HG02973 (cell line): ENCODE data around the gene PIGU.

Experiments used
- ATAC-seq: cut with Tn5 transposase; IDR thresholded peaks from one replicate; pipeline ENCODE4 v1.9.1; 2021; ENCODE audit warnings: moderate library complexity; ENCODE audit not compliant: unreplicated experiment

The PIGU gene

DNA sequence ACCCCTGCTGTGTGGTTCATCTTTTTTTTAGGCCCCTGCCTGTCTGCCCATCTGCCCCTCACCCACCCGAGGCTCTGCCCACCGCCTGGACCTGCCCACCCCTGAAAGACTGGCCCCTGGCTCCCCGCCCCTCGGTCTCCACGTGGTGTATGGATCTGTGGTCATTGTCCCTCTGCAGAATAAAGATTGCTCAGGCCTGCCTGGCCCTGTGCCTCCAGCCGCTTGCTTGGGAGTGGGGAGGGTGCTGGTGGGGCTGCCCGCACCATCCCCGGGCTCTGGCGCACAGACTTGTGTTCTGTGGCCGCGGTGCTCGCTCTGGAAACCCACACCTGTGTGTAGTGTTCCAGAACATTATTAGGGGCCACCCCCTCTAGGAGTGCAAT, 116.8 kb downstream of the PIGU start:
- ATAC-seq: no peak

DNA sequence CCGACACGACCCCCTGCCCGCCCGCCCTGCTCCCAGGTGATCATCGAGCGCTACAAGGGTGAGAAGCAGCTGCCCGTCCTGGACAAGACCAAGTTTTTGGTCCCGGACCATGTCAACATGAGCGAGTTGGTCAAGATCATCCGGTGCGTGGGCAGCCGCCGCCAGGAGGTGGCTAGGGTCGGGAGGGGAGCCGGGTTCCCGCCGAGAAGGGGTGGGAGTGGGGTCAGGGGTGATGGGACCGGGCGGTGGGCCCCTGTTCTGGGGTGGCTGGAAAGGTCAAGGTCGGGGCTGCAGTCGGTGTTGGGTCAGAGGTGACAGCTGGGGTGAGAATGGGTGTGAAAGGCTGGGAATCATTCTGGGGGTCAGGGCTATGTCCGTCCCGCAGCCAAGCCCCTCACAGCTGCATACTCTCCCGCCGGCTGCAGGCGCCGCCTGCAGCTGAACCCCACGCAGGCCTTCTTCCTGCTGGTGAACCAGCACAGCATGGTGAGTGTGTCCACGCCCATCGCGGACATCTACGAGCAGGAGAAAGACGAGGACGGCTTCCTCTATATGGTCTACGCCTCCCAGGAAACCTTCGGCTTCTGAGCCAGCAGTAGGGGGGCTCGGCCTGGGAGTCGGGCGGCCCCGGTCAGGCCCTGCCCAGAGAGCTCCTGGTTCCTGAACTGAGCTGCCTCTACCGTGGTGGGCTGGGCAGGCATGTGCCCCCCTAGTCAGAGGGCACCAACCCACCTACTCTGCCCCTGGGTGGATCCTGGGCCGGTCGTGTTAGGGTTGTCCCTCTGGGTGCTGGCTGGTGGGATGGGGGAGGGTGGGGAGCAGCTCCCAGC, 117.4 kb downstream of the PIGU start:
- no peak for ATAC-seq

DNA sequence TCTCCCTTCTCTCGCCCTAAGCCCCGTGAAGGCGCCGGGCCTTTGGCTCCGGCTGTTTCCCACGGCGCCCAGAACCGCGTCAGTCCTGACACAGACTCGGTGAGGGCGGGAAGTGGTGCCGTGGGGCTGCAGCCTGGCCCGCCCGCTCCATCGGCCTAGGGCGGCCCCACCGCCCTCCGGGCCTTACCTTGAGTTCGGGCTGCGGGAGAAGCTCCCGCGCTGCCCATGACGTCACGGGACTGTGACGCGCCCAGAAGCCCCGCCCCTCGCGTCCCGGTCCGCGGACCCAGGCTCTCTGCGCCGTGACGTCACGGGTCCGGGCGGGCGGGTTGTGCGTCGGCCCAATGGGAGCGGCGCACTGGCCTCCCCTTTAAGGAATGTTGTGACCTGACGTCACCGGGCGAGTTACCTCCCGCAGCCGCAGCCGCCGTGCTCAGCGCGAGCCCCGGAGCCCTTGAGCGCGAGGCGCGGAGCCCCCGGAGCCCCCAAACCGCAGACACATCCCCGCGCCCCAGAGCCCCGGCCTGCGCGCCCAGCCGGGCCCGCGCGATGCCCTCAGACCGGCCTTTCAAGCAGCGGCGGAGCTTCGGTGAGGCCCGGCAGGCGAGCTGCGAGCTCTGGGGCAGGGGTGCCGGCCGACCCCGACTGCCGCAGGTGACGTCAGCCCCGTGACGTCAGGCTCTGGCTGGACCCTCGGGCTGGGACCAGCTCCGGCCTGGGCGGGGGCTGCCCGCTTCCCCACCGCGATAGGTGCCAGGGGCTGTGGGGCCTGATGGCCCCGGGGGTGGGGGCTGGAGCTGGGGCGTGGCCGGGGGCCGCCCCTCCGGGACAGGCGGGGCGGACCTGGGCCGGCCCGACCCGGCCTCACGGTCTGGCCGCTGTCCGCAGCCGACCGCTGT, 118.3 kb downstream of the PIGU start, which contains the start of gene MAP1LC3A:
Gene MAP1LC3A (plus strand): TSS at position 399 of the 899 bp plus-strand sequence. CDS start 151 bp downstream, at position 550.
- ATAC-seq: peak; percentile 65

DNA sequence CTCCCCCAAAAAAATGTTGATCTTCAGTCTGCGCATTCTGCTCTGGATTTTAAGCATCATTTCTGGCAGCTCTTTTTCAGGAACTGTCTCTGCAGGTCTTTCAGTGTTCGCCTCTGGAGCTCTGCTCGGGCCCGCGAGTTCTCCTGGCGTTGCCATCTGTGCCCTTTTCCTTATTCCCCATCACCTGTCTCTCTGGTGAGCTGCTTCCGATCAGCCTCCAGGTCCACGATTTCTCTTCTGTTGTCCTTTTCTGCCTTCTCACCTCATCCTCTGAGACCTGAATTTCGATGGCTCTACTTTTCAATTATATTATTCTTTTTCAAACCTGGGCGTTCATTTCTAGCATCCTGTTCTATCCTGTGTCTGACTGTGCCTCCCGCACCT, 119.0 kb downstream of the PIGU start:
- ATAC-seq: no peak

DNA sequence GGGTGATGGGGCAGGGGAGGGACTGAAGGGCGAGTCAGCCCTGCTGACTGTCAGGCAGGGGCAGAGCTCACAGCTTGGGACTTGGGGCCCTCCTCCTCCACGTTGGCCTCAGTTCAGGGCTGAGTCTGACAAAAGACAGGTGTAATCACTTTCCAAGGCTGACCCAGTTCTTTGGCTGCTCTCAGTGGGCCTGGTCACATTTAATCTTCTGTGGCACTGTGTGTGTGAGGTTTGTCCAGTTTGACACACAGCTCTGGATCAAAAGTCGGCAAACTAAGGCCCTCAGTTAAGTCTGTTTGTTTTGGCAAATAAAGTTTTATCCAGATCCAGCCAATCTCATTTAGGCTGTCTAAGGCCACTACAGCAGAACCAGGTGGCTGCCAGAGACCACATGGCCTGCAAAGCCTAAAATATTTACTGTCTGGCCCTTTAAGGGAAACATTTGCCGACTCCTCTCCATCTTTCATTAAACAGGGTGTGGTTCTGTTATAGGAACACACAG, 123.5 kb downstream of the PIGU start:
- no peak for ATAC-seq

DNA sequence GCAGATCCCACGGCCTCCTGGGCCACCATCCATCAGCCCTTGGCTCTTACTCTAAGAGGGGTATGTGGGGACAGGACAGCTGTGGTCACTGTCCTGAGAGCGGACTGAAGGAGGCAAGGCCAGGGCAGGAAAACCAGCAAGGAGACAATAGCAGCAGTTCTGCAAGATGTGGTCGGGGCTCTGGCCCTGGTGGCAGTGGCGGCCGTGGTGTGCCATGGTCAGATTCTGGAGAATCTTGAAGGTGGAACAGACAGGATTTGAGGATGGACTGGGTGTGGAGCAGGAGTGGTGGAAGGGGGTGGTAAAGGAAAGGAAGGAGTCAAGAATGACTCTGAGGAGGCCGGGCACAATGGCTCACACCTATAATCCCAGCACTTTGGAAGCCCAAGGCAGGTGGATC, 124.3 kb downstream of the PIGU start:
- ATAC-seq: no peak

DNA sequence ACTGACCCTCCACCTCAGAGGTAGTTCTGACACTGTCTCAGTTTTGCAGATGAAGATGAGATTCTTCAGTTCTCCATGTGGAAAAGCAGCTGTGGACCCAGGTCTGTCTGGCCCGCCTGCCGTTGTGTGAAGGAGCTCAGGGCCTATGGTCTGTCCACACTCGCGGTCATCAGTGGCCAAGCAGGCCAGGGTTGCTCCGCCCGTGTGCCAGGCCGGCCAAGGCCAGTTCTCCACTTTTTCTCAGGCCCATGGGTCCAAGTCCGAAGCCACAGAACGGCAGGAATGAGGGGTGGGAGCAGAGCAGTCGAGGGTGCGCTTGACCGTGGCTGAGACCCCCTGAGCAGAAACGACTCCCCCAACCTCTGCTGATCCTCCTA, 127.0 kb downstream of the PIGU start:
- ATAC-seq: no peak

DNA sequence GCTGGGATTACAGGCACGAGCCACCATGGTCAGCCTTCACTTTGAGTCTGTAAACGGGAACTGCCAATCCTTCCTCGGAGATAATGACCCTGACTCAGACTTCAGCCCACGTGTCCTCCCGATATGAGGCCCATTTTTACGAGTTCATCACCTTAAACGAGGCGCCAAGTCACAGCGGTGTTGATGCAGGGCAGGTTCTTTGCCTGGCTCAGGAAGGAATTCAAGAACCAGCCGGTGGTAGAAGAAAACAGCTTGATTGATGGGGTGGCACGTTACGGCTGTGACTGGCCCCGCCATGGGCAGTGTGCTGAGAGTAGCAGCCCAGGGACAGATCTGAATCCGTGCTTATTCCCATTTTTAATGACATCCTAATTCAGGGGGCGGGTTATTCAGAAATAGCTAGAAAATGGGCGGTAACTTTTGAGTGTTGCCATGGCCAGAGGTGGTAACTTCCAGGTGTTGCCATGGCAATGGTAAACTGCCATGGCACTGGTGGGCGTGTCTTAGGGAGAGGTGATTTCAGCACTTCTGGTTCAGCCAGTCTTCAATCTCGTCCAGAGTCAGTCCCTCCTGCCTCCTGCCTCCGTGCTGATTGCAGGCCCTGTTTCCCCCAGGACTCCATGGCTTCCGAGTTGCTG, 127.5 kb downstream of the PIGU start:
- no peak for ATAC-seq

DNA sequence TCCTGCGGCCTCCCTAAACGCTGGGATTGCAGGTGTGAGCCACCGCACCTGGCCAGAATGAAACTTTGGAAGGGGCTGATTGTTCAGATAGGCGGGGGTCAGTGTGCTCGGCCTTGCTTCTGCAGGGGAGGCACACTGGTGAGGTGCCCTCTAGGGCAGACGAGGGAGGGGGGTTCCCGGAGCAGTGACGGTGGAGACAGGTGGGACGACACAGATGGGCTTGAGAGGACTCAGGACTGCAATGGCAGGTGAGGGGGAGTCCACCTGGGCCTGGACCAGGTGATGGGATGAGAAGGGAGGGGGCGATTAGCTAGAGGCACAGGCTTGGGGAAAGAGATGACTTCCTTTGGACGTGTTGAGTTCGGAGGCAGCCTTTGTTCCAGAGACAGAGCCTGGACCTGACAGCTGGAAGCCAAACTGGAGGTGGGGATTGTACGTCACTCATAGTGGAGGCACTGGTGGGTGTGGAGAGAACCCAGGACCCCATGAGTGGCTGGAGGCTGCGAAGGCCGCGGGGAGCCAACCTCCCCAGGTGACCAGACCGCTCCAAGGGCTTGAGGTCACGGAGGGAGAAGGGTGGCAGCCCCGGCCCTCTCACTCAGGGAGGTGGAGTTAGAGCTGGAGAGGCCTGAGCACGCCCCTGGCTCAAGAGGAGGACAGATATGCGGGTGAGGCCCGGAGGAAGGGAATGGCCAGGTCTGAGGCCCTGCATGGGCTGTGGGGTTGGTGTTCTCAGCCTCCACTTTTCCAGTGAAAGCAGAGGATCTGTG, 128.9 kb downstream of the PIGU start:
- ATAC-seq: no peak

DNA sequence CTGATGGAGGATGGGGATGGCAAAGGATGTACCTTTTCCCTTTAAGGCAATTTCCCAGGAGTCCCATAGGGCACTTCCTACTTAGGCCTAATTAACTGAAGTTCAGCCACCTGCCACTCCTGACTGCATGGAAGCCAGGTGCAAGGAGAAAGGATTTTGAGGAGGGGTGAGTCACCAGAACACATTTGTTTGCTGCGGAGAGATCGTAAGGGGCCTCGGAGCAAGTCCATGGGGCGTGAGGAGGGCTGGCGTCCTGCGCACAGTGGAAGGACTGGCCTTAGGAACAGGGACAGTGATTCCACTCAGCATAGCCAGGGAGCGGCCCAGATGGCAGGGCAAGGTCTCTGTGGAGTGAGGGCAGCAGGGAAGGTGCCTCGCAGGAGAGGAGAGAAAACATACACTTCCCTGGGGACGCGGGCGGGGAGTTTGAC, 130.1 kb downstream of the PIGU start:
- no peak for ATAC-seq

DNA sequence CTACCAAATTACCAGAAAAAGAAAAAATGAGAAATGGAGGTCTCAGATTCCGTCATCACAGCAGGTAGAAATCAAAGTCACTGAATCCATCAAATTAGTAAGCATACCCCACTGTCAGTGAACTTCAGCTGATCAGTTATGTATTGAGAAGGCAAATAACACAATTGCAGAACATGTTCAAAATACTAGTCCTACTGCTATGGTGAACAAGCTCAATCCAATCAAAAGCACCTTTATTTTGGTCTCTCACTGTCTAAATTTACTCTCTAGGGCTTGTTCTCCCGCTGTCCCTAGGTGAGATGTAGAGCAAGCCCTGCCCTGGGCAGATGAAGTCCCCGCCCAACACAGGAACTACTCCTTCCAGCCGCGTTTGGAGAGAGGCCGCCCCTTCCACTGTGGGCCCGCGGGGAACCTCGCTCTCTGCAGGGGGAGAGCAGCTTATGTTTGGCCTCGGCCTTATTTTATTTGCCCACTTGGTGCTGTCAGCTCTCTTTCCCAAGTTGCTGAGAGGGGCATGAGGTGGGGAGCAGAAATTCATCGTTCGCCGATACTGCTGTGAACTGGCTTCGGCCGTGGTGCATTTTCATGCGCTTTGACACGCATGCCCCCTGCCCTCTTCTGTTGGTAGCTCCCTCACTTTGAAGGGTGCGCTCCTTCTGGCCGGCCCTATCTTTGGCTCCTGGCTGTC, 132.6 kb downstream of the PIGU start:
- ATAC-seq: no peak

DNA sequence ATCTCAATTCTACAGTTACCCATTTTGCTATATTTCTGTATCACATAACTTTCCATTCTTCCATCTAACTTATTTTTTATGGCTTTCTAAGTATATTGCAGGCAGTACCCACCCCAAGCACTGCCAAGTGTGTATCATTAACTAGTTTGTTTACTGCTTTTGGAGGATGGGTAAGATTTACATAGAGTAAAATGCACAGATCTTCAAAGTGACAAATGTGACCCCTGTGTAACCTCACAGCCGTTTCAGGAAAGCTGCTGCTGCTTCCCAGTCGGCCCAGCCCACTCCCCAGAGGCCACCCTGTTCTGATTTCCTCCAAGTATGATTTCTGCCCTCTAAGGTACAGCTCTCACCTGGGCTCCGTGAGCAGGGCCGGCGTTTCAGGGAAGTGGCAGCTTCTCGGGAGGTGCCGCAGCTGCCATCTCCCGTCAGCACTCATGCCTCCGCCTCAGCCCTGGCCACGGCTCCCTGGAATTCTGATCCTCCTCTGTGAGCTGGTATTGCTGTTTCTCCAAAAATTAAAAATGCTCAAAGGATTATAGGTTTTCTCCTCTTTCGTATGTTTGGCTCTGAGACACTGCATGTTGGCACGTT, 133.3 kb downstream of the PIGU start:
- ATAC-seq: no peak

DNA sequence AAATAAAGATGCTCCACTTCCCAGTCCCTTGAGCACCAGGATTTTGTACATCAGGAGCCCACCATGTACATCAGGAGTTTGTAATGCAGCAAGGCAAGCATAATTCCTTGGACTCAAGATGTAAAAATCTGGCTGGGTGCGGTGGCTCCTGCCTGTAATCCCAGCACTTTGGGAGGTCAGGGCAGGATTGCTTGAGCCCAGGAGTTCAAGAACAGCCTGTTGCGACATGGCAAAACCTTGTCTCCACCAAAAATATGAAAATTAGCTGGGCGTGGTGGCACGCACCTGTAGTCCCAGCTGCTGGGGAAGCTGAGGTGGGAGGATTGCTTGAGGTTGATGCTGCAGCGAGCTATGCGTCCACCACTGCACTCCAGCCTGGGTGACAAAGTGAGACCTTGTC, 134.5 kb downstream of the PIGU start:
- no peak for ATAC-seq

DNA sequence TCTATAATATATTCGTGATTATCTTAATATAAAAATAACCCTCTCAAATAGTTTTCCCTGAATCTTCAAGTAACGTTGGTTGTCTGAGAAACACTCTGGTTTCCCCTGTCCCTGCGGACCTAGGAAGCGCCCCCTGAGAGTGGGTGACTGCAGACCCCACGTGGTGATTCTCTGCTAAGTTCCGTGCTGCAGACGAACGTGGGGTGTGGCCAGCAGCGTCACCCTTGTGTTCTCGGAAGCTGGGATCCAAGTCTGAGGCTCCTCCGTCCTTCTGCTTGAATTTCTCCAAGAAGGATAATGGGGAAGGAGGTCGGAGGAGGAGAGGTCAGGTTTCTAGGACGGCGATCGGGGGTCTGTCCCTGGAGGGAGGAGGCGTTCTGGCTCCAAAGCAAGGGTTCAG, 135.0 kb downstream of the PIGU start:
- no peak for ATAC-seq

DNA sequence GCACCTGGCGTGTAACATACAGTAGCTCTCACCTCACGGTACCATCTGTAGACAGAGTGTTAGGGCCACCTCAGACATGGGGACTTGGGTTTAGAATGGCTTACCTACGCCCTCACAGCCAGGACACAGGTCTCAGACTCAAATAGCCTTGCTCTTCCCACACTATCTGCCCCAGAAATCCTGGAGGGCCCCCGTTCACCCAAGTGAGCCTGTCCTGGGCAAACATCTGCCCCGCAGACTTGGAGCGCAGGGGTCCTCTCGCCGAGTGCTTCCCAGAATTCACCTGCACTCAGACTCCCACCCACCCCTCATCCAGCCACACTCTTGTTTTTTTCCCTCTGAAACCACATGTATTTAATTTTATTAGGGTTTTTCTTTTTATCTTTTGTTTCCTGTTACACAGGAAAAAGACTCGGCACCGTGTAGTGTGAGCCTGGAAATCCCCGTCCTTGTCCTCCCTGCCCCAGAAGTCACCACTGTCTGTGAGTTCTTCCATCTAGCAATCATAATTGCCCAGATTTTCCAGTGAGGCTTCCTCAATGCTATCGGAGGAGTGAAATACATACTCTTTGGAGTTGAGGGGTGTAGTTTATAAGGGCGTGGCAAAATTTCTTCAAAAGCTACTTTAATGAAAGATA, 135.5 kb downstream of the PIGU start:
- ATAC-seq: no peak

DNA sequence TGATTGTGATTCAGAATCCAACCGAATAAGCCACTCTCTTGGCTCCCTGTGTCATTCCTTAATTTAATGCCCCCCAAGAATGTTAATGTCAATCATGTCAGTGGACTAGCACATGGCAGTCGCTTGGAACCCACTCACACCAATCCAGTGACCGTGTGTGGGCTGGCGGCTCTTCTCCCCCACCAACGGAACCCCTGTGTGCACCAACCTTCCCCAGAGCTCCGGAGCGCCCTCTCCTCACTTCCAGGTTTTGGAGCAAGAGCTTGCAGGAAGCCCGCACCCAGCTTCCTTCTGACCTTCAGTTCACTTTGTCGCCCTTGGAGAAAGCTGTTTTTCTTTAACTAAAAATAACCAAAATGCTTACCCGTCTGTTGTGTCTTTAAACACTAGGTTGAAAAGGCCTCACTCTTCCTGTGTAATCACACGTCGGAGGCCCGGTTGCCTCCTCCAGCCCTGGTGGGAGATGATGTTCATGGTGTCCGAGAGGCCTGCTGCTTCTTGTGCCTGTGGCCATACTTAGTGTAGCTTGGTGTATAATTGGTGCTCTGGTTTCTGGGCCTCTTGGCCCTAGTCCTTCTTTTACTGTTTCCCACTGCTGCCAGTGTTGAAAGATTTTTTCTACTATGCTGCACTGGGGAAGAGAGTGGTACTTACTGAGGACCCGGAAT, 136.2 kb downstream of the PIGU start:
- no peak for ATAC-seq

DNA sequence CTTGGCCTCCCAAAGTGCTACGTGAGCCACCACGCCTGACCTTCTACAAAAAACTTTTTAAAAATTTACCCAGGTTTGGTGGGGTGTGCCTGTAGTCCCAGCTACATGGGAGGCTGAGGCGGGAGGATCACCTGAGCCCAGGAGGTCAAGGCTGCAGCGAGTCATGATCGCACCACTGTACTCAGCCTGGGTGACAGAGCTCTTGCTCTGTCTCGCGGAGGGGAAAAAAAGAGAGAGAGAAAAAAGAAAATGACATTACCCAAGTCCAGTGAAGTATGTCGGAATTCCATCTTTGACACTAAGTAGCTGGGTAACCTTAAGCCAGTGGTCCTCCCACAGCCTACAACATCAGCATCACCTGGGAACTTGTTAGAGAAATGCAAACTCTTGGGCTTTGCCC, 137.1 kb downstream of the PIGU start:
- ATAC-seq: no peak

DNA sequence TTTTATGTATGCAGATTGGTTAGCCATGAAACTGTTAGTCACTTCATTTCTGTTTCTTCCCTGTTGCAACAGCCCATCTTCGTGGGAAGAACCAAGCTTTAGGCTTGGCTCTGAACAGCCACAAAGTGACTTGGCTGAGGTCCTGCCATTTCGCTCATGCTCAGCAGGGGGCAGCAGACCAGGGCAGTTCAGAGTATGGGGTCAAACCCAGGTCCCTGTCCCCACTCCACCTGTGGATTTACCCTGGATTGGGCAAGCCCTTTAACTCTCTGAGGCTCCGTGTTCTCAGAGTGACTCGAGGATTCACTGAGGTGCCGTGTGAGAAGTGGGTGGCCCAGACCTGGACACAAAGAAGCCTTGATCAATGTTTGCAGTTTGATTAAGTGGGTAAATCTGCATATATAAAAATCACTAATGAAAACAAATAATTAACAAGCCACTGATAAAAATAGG, 138.2 kb downstream of the PIGU start:
- no peak for ATAC-seq

DNA sequence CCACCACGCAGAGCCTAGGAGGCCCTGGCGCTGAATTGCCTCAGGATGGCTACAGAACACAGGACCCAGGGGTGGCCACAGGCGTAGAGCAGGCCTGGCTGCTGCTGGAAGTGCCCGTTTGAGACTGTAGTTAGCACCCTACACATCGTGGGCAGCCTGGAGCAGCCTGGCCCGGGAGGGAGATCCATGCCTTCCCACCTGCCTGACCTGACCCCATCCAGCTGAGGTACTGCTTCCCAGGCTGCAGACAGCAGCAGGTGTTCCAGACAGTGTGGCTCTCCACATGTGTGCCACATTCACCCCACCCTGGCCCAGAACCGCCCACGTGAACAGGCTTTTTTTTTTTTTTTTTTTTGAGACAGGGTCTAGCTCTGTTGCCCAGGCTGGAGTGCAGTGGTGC, 139.2 kb downstream of the PIGU start:
- no peak for ATAC-seq
